ENCODE data around the gene TFPI2. TPM values are rescaled to one million over a fixed set of nuclear protein-coding genes. Genes with fewer than 3 reads are reported as not detected.
A peak's percentile ranks its signal among the peaks of the same experiment; 100 is the strongest.

Gene TFPI2
- total RNA-seq: 1 to 10 TPM in 1 of 4 donors, under 1 TPM in 1, not detected in 2; 0.40 to 1.4 TPM

GRCh38 chr7:93890464-93891068, at the start of gene TFPI2:
TSS of gene TFPI2 (minus strand) at chr7:93890753. CDS start at chr7:93890678, 75 bp downstream.
- Histone ChIP-seq H3K36me3 (no peaks in the 10 kb centered on the region), H3K9me3 (no peaks in the 10 kb centered on the region), H3K27me3 (no peaks in the 10 kb centered on the region), H3K27ac (no peak within 1 kb of the TSS), H3K4me1 (peaks cover 0 to 8% (median 0%) of the 10 kb centered on the region in 4 donors), H3K4me3 (peak within 1 kb of the TSS; percentile 16 to 51 (median 42))
- no peak for TF ChIP-seq POLR2A (IDR thresholded peaks at IDR 0.05)
- TF ChIP-seq, protein P1, sequence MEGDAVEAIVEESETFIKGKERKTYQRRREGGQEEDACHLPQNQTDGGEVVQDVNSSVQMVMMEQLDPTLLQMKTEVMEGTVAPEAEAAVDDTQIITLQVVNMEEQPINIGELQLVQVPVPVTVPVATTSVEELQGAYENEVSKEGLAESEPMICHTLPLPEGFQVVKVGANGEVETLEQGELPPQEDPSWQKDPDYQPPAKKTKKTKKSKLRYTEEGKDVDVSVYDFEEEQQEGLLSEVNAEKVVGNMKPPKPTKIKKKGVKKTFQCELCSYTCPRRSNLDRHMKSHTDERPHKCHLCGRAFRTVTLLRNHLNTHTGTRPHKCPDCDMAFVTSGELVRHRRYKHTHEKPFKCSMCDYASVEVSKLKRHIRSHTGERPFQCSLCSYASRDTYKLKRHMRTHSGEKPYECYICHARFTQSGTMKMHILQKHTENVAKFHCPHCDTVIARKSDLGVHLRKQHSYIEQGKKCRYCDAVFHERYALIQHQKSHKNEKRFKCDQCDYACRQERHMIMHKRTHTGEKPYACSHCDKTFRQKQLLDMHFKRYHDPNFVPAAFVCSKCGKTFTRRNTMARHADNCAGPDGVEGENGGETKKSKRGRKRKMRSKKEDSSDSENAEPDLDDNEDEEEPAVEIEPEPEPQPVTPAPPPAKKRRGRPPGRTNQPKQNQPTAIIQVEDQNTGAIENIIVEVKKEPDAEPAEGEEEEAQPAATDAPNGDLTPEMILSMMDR (IDR thresholded peaks at IDR 0.05): no peak
- no peak for DNase-seq

DNA sequence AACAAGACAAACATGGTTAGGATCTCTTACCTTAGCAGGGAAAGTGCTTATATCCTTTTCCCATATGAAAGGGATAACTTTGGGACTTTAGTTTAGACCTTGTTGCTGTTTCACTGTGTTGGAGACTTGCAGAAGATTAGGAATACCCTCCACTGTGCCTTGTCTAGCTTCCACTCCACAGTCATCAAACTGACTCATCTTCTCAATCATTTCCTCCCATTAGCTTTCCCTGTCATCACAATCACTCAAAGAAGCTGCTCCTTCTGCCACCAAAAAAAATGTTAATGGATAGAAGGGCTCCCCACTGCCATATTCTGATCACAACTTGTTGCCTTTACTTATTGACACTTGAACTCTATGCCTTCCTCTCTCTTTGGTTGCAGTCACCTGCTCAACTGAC, 47.7 kb upstream of the TFPI2 start:
- TF ChIP-seq, protein P1 (IDR thresholded peaks at IDR 0.05): no peak
- no peak for TF ChIP-seq POLR2A (IDR thresholded peaks at IDR 0.05)
- Histone ChIP-seq H3K36me3 (no peaks in the 10 kb centered on the region), H3K9me3 (no peaks in the 10 kb centered on the region), H3K4me1 (no peaks in the 10 kb centered on the region), H3K4me3 (no peak overlapping the region), H3K27me3 (no peaks in the 10 kb centered on the region), H3K27ac (no peak overlapping the region)
- no peak for DNase-seq

DNA sequence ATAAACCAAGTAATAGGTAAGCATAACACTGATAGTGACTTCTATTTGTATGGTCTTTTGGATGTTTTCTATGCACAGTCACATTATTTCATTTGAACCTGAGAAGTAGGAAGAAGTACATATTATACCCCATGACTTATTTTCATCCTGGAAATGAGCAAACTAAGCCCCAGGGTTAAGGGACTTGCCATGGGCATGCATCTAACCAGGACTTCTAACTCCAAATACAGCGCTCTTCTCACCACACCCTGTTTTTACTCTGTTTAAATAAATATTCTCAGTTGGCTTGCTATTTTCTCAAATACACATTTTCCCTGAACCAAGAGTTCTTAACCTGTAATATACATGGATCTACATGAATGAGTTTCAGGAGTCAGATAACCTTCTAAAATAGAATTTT, 47.3 kb upstream of the TFPI2 start:
- TF ChIP-seq POLR2A (IDR thresholded peaks at IDR 0.05): no peak
- TF ChIP-seq, protein P1 (IDR thresholded peaks at IDR 0.05): no peak

GRCh38 chr7:93935102-93935501, 44.5 kb upstream of the TFPI2 start:
- H3K4me1 ChIP-seq: no peaks in the 10 kb centered on the region
- no peak overlapping the region for H3K27ac ChIP-seq
- H3K9me3 ChIP-seq: no peaks in the 10 kb centered on the region
- H3K27me3 ChIP-seq: no peaks in the 10 kb centered on the region
- TF ChIP-seq POLR2A (IDR thresholded peaks at IDR 0.05): no peak
- TF ChIP-seq, protein P1 (IDR thresholded peaks at IDR 0.05): no peak
- DNase-seq: no peak
- no peak overlapping the region for H3K4me3 ChIP-seq
- no peaks in the 10 kb centered on the region for H3K36me3 ChIP-seq

More for the DNA sequence above, 47.3 kb upstream of the TFPI2 start:
- Histone ChIP-seq H3K36me3 (no peaks in the 10 kb centered on the region), H3K9me3 (no peaks in the 10 kb centered on the region), H3K4me3 (no peak overlapping the region), H3K27me3 (no peaks in the 10 kb centered on the region), H3K4me1 (no peaks in the 10 kb centered on the region), H3K27ac (no peak overlapping the region)
- no peak for DNase-seq

DNA sequence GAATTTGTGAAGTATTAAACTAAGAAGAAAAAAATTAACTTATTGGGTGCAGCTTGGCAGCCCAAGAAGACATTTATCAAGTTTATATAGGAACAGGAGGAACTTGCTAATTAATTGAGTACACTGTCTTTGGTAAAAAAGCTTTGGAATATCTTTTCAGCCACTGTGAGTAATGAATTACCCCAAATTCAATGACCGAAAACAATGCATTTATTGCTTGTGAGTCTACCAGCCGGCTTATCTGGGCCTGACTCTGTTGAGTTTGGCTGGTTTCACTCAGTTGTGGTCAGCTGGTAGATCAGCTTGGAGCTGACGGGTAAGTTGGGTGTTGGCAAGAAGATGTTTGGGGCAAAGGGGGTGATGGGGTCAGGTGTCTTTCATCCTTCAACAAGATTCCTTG, 42.6 kb upstream of the TFPI2 start:
- no peaks in the 10 kb centered on the region for H3K9me3 ChIP-seq
- H3K27me3 ChIP-seq: no peaks in the 10 kb centered on the region
- no peak overlapping the region for H3K4me3 ChIP-seq
- H3K4me1 ChIP-seq: no peaks in the 10 kb centered on the region
- DNase-seq: no peak
- no peaks in the 10 kb centered on the region for H3K36me3 ChIP-seq
- no peak for TF ChIP-seq POLR2A (IDR thresholded peaks at IDR 0.05)
- TF ChIP-seq, protein P1 (IDR thresholded peaks at IDR 0.05): no peak
- H3K27ac ChIP-seq: no peak overlapping the region

Data from Peyer's patch (tissue), 4 donors.